Lower leg skin (tissue), 4 donors: ENCODE results near the gene UNC13B. TPM values are rescaled to one million over a fixed set of nuclear protein-coding genes. Genes with fewer than 3 reads are reported as not detected.

Experiments used
- DNase-seq, 2 donors: peaks; one replicate each; pipeline ENCODE4 v3.0.0-alpha.2; 2019; ENCODE audit warnings: low spot score in 2 of 2
- H3K4me3 ChIP-seq: fragments of 200-600 bp; sonication (generic); 2 replicates; pipeline ENCODE4 v1.5.1; 2017; ENCODE audit warnings: mild to moderate bottlenecking, low read depth; ENCODE audit not compliant: poor library complexity, severe bottlenecking
- POLR2A ChIP-seq, 2 donors: fragments of 450-650 bp; IDR thresholded peaks; one replicate each; pipeline ENCODE4 v1.6.1; 2016 to 2017; ENCODE audit warnings: antibody characterized with exemption in 2 of 2, mild to moderate bottlenecking in 1 of 2, moderate library complexity in 1 of 2
- WGBS, 2 donors: methylation state at CpG; one replicate each; pipeline ENCODE4 v1.1.5; 2018; 5-methylcytosine and 5-hydroxymethylcytosine counted together
- intact Hi-C: fragments of 100-400 bp; cut with DNase I; formaldehyde crosslinking; loops from one replicate; pipeline ENCODE4 v1.15.0; 2023; ENCODE audit warnings: low total_unique reads
- total RNA-seq, 4 donors: library from RNA; depleted of rRNA; stranded (reverse); fragments of >200 nt; gene quantifications; one replicate each; pipeline ENCODE4 v1.1.0, GENCODE V29; 2016
- TF ChIP-seq, protein P1 (sequence below), 3 donors: fragments of 450-650 bp; IDR thresholded peaks; one replicate each; pipeline ENCODE4 v1.5.1; 2016; ENCODE audit warnings: antibody characterized with exemption in 3 of 3, mild to moderate bottlenecking in 3 of 3, moderate library complexity in 2 of 3

UNC13B gene
- total RNA-seq, 4 donors from 2014 or later, result 11.9 to 29.0 (median 27.5) TPM

DNA sequence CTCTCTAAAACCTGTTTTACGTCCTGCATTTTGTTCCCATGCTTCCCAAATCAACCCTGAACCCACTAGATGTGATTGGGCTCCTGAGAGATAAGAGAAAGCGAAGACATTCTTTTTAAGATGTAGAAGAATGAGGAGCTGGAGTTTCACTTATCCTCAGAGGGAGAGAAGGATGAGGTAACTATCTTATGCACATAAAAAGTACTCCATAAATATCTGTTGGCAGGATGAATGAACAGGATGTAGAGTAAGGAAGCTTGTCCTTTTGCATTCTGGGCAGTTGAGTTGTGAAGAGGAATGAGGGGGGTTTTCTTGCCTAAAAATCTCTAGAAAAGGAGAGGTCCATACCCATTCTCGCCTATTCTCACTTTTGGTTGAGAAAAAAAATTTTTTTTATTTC, 163.2 kb downstream of the UNC13B start:
- 96% methylated on average over 3 of the region's 3 CpGs for WGBS, 2 donors
- intact Hi-C loops, result no loop called here

DNA sequence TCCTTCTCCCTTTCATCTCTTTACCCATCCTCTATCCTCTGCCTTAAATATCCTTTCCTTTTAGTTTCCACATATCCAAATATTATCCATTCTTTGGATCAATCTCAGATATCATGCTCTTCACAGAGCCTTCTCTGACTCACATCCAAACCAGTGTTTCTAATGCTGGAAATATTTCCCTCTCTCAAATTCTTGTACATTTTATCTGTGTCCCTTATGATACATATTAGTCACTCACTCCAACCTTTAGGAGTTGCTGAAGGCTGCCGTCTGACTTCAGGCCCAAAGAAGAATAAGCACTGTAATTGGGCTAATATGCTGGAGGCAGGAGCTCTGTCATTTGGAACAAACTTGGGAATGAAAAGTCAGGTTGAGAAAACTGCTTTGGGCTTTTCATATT, 171.7 kb downstream of the UNC13B start:
- WGBS, 2 donors, result 92 to 94% methylated on average over 1 of the region's 1 CpG
- TF ChIP-seq, protein P1, sequence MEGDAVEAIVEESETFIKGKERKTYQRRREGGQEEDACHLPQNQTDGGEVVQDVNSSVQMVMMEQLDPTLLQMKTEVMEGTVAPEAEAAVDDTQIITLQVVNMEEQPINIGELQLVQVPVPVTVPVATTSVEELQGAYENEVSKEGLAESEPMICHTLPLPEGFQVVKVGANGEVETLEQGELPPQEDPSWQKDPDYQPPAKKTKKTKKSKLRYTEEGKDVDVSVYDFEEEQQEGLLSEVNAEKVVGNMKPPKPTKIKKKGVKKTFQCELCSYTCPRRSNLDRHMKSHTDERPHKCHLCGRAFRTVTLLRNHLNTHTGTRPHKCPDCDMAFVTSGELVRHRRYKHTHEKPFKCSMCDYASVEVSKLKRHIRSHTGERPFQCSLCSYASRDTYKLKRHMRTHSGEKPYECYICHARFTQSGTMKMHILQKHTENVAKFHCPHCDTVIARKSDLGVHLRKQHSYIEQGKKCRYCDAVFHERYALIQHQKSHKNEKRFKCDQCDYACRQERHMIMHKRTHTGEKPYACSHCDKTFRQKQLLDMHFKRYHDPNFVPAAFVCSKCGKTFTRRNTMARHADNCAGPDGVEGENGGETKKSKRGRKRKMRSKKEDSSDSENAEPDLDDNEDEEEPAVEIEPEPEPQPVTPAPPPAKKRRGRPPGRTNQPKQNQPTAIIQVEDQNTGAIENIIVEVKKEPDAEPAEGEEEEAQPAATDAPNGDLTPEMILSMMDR (IDR thresholded peaks at IDR 0.05), result no peak
- no peak for TF ChIP-seq POLR2A (IDR thresholded peaks at IDR 0.05)
- no peak overlapping the region for H3K4me3 ChIP-seq
- intact Hi-C loops, result no loop called here
- DNase-seq, result no peak

More for the DNA sequence above, 163.2 kb downstream of the UNC13B start:
- H3K4me3 ChIP-seq, result no peak overlapping the region
- DNase-seq, result no peak
- TF ChIP-seq, protein P1 (IDR thresholded peaks at IDR 0.05), result no peak
- TF ChIP-seq POLR2A (IDR thresholded peaks at IDR 0.05), result no peak

DNA sequence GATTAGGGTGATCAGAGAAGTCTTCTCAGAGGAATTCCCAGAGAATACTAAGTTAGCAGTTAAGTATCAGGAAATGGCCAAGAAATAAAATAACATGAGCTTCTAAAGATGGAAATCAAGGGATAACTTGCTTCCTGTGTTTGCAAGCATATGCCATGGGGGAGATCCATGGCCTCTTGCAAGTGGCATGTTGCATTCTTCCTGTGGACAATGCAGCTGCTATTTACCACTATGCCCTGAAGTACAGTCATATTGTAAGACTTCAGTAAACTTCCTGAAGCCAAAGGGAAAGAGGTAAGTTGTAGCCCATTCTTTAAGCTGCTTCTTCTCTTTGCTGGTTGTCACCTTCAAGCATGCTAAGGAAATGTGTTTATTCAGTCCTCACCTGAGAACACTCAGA, 173.4 kb downstream of the UNC13B start:
- no peak overlapping the region for H3K4me3 ChIP-seq
- TF ChIP-seq, protein P1 (IDR thresholded peaks at IDR 0.05), result no peak
- no peak for TF ChIP-seq POLR2A (IDR thresholded peaks at IDR 0.05)
- intact Hi-C loops, result no loop called here
- DNase-seq, result no peak

DNA sequence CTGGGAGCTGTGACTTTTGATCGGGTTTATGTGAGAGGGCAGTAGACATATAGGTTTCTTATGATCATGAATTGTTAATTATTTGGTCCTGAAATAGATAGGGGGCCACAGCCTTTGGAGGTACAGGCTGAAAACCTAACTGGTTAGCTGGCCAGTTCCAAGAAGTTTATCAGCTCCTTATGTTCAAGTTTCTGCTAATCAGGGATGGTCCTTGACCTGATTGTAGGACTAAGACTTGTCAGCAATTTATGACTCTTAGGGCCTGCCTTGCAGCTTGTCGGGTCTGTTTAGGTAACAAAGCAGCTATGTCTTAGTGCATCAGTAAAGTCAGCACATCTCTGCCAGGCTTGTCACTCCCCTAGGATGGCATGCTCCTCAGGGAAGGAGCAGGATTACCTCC, 176.3 kb downstream of the UNC13B start:
- 56 to 67% methylated on average over 2 of the region's 2 CpGs for WGBS, 2 donors
- no peak for DNase-seq
- TF ChIP-seq, protein P1 (IDR thresholded peaks at IDR 0.05), result no peak
- TF ChIP-seq POLR2A (IDR thresholded peaks at IDR 0.05), result no peak
- intact Hi-C loops, result no loop called here
- H3K4me3 ChIP-seq, result no peak overlapping the region

DNA sequence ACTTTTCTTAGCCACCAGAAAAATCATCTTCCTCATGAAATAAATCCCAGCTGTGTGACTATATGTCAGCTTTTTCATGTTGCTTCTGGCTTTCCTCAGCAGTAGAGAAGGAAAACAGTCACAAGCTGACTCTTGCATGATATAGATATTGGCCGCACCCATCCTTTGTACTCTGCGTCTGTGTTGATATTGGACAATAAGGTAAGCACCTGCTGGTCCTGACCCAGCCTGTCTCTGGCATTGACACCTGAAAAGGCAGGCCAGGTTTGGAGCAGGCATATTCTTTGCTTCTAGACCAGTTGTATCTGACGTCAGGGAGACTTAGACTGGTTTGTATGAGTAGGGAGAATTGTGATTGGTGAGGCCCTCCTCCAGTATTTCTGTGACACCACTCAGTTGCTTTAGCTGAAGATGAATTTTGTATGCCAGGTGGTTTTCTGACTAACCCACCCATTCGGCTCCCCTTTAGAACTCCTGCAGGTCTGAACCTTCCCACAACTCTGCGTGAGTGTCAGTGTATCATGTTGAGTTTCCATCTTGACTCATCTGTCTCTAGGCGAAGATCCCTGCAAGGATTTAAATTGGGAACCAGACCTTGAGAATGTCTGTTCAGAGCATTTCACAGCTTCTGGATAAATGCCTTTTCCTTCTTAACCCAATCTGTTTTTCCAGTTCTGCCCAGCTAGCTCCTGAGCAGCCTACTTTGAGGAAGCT, 176.9 kb downstream of the UNC13B start:
- DNase-seq, result peak in 1 of 2 donors; percentile 54

More for the DNA sequence above, 176.9 kb downstream of the UNC13B start:
- WGBS, 2 donors, result 56 to 59% methylated on average over 6 of the region's 6 CpGs
- TF ChIP-seq, protein P1 (IDR thresholded peaks at IDR 0.05), result no peak
- TF ChIP-seq POLR2A (IDR thresholded peaks at IDR 0.05), result no peak
- intact Hi-C loops, result no loop called here
- H3K4me3 ChIP-seq, result no peak overlapping the region
